NCI-H748 treated with DMSO at 0.1 percent for 48 hours (cell line): ENCODE data around the gene GALNTL6.

Experiments
- DNase-seq: peaks from one replicate; lab custom pipeline; 2025; lab: John Stamatoyannopoulos, UW

The GALNTL6 gene

GRCh38 chr4:172553216-172553615 lies 740.0 kb downstream of the GALNTL6 start:
- no peak for DNase-seq

- no peak for DNase-seq
Measured at GRCh38 chr4:172554588-172554987, 741.4 kb downstream of the GALNTL6 start.

GRCh38 chr4:172555725-172556124 lies 742.5 kb downstream of the GALNTL6 start:
- no peak for DNase-seq

GRCh38 chr4:172573899-172574298 lies 760.7 kb downstream of the GALNTL6 start:
- DNase-seq: no peak

GRCh38 chr4:172578712-172579111 lies 765.5 kb downstream of the GALNTL6 start:
- DNase-seq: no peak

GRCh38 chr4:172584816-172585215 lies 771.6 kb downstream of the GALNTL6 start:
- DNase-seq: no peak

GRCh38 chr4:172596206-172596605 lies 783.0 kb downstream of the GALNTL6 start:
- DNase-seq: no peak

GRCh38 chr4:172599554-172599953 lies 786.4 kb downstream of the GALNTL6 start:
- DNase-seq: no peak

- DNase-seq: peak; percentile 38
Measured at GRCh38 chr4:172601195-172601594, 788.0 kb downstream of the GALNTL6 start.

GRCh38 chr4:172619218-172619617 lies 806.0 kb downstream of the GALNTL6 start:
- DNase-seq: no peak

GRCh38 chr4:172619798-172620197 lies 806.6 kb downstream of the GALNTL6 start:
- no peak for DNase-seq

- DNase-seq: no peak
Measured at GRCh38 chr4:172628263-172628662, 815.1 kb downstream of the GALNTL6 start.

- DNase-seq: no peak
Measured at GRCh38 chr4:172630280-172630679, 817.1 kb downstream of the GALNTL6 start.

GRCh38 chr4:172631832-172632231 lies 818.6 kb downstream of the GALNTL6 start:
- no peak for DNase-seq

- no peak for DNase-seq
Measured at GRCh38 chr4:172648471-172648870, 835.3 kb downstream of the GALNTL6 start.

GRCh38 chr4:172649143-172649542 lies 835.9 kb downstream of the GALNTL6 start:
- no peak for DNase-seq

- no peak for DNase-seq
Measured at GRCh38 chr4:172650758-172651530, 837.7 kb downstream of the GALNTL6 start.

GRCh38 chr4:172651961-172652360 lies 838.8 kb downstream of the GALNTL6 start:
- no peak for DNase-seq

- DNase-seq: no peak
Measured at GRCh38 chr4:172652369-172652768, 839.2 kb downstream of the GALNTL6 start.

- DNase-seq: no peak
Measured at GRCh38 chr4:172653676-172654075, 840.5 kb downstream of the GALNTL6 start.

GRCh38 chr4:172654457-172654856 lies 841.3 kb downstream of the GALNTL6 start:
- DNase-seq: no peak

GRCh38 chr4:172656055-172656454 lies 842.9 kb downstream of the GALNTL6 start:
- DNase-seq: no peak

GRCh38 chr4:172657081-172657480 lies 843.9 kb downstream of the GALNTL6 start:
- no peak for DNase-seq

GRCh38 chr4:172660251-172660650 lies 847.0 kb downstream of the GALNTL6 start:
- DNase-seq: no peak
